Colon (tissue), 2 donors: ENCODE measurements around the gene KREMEN2.
"Not testable (repeated sequence)": the region's sequence is repeated elsewhere in the genome, so short reads cannot be mapped to it uniquely, and the experiment has no call there.

Experiments
- FAIRE-seq: peaks from 2 replicates; lab custom pipeline; 2012; peaks lifted over from hg19 to GRCh38; lab: Jason Lieb, UNC
- donor health status: control.
- donor health status: control.

KREMEN2 gene

DNA sequence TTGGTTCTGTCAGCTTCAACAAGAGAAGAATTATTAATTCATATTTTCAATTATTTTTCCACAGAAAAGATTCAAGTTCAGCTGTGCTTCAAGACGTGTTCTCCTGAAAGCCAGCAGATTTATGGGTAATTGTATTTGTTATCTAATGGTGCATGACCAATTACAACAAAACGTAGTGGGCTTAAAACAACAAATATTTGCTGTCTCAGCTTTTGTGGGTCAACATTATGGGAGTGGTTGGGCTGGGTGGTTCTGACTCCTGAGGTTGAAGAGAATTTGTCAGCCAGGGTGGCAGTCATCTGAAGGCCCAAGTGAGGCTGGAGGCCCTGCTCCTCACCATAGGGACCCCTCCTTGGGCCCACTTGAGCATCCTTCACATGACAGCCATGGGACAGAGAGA is 24.1 kb upstream of the KREMEN2 start:
- no peak for FAIRE-seq

GRCh38 chr16:2942045-2942444 is 22.0 kb upstream of the KREMEN2 start:
- FAIRE-seq: no peak

DNA sequence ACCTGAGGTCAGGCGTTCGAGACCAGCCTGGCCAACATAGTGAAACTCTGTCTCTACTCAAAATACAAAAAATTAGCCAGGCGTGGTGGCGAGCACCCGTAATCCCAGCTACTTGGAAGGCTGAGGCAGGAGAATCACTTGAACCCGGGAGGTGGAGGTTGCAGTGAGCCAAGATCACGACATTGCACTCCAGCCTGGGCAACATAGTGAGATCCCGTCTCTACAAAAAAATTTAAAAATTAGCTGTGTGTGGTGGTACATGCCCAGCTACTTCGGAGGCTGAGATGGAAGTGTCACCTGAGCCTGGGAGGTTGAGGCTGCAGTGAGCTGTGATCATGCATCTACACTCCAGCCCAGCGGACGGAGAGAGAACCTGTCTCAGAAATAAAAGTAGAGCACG is 20.4 kb upstream of the KREMEN2 start:
- not testable (repeated sequence) for FAIRE-seq

DNA sequence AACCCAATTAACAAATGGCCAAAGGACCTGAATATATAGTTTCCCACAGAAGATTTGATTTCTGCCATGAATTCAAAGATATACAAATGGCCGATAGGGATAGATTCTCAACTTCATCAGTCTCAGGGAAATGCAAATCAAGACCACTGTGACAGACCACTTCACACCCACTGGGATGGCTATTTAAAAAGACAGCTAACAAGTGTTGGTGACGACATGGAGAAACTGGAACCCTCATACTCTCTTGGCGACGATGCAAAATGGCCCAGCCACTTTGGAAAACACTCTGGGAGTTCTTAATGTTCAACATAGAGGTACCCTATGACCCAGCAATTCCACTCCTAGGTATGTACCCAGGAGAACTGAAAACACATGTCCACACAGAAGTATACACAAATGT is 17.4 kb upstream of the KREMEN2 start:
- no peak for FAIRE-seq

GRCh38 chr16:2948807-2949704 is 15.0 kb upstream of the KREMEN2 start:
- no peak for FAIRE-seq

GRCh38 chr16:2949705-2950352 is 14.2 kb upstream of the KREMEN2 start:
- FAIRE-seq: no peak

- FAIRE-seq: no peak
Measured at GRCh38 chr16:2950353-2950724, 13.7 kb upstream of the KREMEN2 start.

GRCh38 chr16:2950773-2951172 is 13.3 kb upstream of the KREMEN2 start:
- no peak for FAIRE-seq

DNA sequence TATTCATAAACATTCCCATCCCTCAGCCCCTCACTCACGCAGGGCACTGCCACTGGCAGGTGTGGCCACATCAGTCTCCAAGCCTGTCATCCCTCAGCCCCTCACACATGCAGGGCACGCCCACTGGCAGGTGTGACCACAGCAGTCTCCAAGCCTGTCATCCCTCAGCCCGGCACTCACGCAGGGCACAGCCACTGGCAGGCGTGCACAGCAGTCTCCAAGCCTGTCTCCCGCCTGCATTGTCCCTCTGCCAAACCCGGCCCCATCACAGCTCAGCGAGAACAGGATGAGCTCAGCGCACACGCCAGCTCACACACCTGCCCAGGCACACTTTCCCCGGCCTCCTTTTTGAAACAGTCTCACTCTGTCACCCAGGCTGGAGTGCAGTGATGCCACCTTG is 11.4 kb upstream of the KREMEN2 start:
- no peak for FAIRE-seq

GRCh38 chr16:2953706-2954627 is 10.1 kb upstream of the KREMEN2 start:
- no peak for FAIRE-seq

GRCh38 chr16:2954656-2955381 is 9.3 kb upstream of the KREMEN2 start:
- no peak for FAIRE-seq

DNA sequence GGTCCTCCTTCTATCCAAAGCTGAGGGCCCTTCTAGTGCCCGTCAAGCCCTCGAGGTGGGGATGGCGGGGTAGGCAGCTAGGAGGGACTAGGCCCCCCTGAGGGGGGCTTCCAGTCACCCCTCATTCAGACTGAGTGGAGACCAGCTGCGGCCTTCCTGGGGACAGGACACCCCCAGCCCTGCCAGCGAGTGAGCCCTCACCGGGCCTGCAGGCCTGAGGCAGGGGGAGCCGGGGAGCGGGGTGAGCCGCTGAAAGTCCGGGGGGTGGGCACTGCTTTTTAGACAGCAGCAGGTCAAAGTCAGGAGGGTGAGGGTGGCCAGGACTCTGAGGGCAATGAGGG is 8.7 kb upstream of the KREMEN2 start:
- no peak for FAIRE-seq

DNA sequence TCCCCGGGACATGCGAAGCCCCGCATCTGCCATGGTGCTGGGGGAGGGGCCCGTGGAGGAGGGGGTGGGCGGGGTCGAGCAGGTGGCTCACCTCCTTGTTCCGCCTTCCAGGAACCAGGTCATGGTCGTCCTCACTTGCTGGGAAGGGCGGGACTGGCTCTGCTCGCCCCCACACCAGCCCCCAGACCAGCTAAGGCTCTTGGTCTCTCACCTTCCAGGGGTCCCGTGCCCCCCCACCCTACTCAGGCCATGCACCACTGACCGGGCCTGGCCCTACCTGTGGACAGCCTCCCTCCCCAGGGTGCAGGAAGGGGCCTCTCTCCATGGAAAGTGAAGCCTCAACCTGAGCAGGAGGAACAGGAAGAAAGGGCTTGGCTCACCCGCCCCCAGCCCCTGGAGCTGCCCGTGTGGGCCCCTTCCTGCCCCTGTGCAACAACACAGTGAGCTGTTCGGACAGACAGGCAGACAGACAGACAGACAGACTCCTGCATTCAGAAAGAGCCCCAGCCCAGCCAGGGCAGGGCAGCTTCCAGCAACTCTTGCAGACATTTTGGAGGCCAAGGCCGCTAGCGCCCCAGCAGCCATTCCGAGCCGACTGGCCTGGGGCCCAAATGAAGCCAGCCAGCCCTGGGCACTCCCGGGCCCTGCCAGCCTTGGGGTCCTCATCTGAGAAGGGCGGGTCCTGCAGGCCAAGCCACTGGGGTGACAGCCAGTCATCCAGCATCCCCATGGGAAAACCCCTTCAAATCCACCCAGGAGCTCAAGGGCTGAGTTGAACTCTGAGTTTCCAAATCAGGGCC is 8.1 kb upstream of the KREMEN2 start:
- no peak for FAIRE-seq

- FAIRE-seq: no peak
Measured at GRCh38 chr16:2956579-2956956, 7.5 kb upstream of the KREMEN2 start.

DNA sequence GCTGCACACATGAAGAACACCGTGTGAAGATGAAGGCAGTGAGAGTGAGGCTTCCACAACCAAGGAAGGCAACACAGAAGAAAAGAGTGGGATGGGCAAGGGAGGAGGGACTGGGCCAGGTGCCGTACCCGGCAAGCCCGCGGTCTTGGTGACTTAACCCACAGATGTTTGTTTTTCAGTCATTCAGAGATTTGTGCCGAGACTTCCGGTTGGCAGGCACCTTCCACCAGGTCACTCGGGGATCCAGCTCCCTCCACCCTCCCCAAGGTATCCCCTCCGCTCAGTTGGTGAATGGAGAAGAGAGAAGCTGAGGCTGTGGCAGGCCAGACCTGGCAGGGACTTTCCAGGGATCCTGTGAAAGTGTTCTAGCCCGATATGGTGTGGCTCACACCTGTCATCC is 4.9 kb upstream of the KREMEN2 start:
- FAIRE-seq: no peak

GRCh38 chr16:2960183-2961010 is 3.7 kb upstream of the KREMEN2 start:
- no peak for FAIRE-seq

DNA sequence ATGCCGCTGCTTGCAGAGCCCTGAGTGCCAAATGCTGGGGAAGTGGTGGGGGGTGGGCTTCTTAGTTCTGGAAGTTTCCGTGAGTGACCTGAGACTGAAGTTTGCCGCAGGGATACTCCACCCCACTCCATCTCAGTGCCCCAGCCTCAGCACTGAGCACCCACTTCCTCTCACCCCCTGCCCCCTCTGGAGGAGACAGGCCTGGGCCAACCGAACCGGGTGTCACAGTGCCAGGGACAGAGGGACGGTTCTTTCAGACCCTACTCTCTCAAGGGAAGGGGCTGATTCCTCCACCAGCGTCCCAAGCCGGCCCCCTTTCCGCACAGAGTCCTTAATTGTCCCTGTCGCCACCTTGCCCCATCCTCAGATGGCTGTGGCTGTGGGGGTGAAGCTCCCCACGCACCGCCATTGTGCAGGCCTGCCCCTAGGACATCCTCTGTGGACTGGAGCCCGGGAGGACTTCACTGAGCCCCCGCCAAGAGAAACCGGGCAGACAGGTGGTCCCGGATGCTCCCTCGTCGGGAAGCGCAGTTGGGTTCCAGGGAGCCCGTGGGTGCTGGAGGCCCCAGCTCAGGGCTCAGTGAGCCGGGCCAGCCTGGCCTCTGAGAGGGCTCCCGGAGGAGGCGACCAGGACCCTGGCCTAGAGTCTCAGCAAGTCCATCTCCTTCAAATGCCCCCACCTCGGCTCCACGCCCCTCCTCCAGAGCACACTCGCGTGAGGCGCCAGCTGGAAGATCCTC is 1.6 kb upstream of the KREMEN2 start:
- FAIRE-seq: no peak

DNA sequence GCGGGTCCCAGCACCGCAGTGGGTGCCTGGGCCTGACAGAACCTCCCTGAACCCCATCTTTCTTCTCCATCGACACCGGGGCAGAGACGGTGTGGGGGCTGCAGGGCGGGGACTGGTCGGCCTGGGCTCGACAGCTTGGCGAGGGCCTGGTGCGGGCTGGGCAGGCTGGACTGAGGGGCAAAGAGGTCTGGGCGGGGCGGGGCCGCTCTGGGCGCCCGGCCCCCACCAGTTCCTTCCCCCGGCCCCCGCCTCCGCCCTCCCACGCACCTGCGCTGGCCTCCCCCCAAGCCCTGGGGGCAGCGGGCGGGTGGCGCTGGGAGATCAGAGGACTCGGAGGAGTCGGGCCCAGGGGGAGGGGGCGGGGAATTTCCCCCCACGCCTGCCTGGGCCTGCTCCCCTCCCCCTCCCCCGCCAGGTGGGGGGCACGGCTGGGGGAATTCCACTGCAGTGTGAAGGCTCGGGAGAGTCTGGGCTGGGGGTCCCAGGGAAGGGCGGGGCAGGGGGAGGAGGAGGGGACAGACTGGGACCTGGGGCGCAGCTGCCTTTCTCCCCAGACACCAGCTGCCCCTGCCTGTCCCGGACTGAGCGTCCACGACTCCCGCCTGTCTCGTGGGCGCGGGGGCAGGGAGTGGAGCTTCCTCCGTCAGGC is 877 bp upstream of the KREMEN2 start:
- FAIRE-seq: no peak
